ENCODE results near the gene MAP3K20. TPM values are rescaled to one million over a fixed set of nuclear protein-coding genes. Genes with fewer than 3 reads are reported as not detected.

Gene MAP3K20
- total and polyA plus RNA-seq, 7 donors: 41.8 to 533 (median 366) TPM

- Histone ChIP-seq H3K36me3 (ENCODE audit: insufficient read depth in 1 of 2, low read depth in 1 of 2) (peaks cover 0 to 35% of the 10 kb centered on the region in 2 donors), H3K4me1 (no peaks in the 10 kb centered on the region), H3K27ac (no peak overlapping the region), H3K27me3 (ENCODE audit: insufficient read depth in 3 of 3, low read length in 2 of 3) (no peaks in the 10 kb centered on the region), H3K9me3 (no peaks in the 10 kb centered on the region), H3K4me3 (no peak overlapping the region)
- DNase-seq: no peak
- WGBS, 3 donors: 75 to 84% (median 83%) methylated on average over 14 of the region's 14 CpGs
- intact Hi-C loops (cut with DNase I): no loop called here
- no peak for TF ChIP-seq CTCF (IDR thresholded peaks at IDR 0.05)
- ATAC-seq: peak in 2 of 4 donors; percentile 33 to 41
Measured at GRCh38 chr2:173264603-173265366, 189.1 kb downstream of the MAP3K20 start.

- TF ChIP-seq CTCF (IDR thresholded peaks at IDR 0.05): no peak
- no peaks in the 10 kb centered on the region for H3K27me3 ChIP-seq (ENCODE audit: insufficient read depth in 3 of 3, low read length in 2 of 3)
- peaks cover 0 to 8% of the 10 kb centered on the region in 2 donors for H3K36me3 ChIP-seq (ENCODE audit: insufficient read depth in 1 of 2, low read depth in 1 of 2)
- no peaks in the 10 kb centered on the region for H3K4me1 ChIP-seq
- H3K4me3 ChIP-seq: no peak overlapping the region
- no peak overlapping the region for H3K27ac ChIP-seq
- ATAC-seq (no peak), DNase-seq (no peak)
- 85 to 95% (median 89%) methylated on average over 2 of the region's 2 CpGs for WGBS, 3 donors
- H3K9me3 ChIP-seq: no peaks in the 10 kb centered on the region
- intact Hi-C loops (cut with DNase I): loop anchor here in 1 of 2 donors (10.0 kb wide), 1 partner anchor 406 kb away; no protein-coding TSS in a partner anchor
Measured at GRCh38 chr2:173271135-173271534, 195.5 kb downstream of the MAP3K20 start.

GRCh38 chr2:173271825-173272224 lies 196.2 kb downstream of the MAP3K20 start:
- peaks cover 0 to 2% of the 10 kb centered on the region in 2 donors for H3K36me3 ChIP-seq (ENCODE audit: insufficient read depth in 1 of 2, low read depth in 1 of 2)
- 78 to 82% (median 78%) methylated on average over 5 of the region's 5 CpGs for WGBS, 3 donors
- no peak for ATAC-seq
- intact Hi-C loops (cut with DNase I): loop anchor here in 1 of 2 donors (10.0 kb wide), 1 partner anchor 407 kb away; no protein-coding TSS in a partner anchor
- no peaks in the 10 kb centered on the region for H3K27me3 ChIP-seq (ENCODE audit: insufficient read depth in 3 of 3, low read length in 2 of 3)
- H3K4me1 ChIP-seq: no peaks in the 10 kb centered on the region
- no peak for DNase-seq
- H3K27ac ChIP-seq: no peak overlapping the region
- no peaks in the 10 kb centered on the region for H3K9me3 ChIP-seq
- no peak for TF ChIP-seq CTCF (IDR thresholded peaks at IDR 0.05)
- no peak overlapping the region for H3K4me3 ChIP-seq

GRCh38 chr2:173272849-173273248 lies 197.2 kb downstream of the MAP3K20 start:
- no peak overlapping the region for H3K4me3 ChIP-seq
- intact Hi-C loops (cut with DNase I): loop anchor here in 1 of 2 donors (10.0 kb wide), 1 partner anchor 408 kb away; no protein-coding TSS in a partner anchor
- no peak for ATAC-seq

More at GRCh38 chr2:173272849-173273248, 197.2 kb downstream of the MAP3K20 start:
- Histone ChIP-seq H3K9me3 (no peaks in the 10 kb centered on the region), H3K27me3 (ENCODE audit: insufficient read depth in 3 of 3, low read length in 2 of 3) (no peaks in the 10 kb centered on the region), H3K27ac (no peak overlapping the region), H3K4me1 (no peaks in the 10 kb centered on the region), H3K36me3 (ENCODE audit: insufficient read depth in 1 of 2, low read depth in 1 of 2) (no peaks in the 10 kb centered on the region)
- no peak for DNase-seq
- WGBS, 3 donors: 43 to 72% (median 46%) methylated on average over 3 of the region's 3 CpGs
- no peak for TF ChIP-seq CTCF (IDR thresholded peaks at IDR 0.05)
